HepG2 (cell line): ENCODE measurements around the gene KIF27.

Experiments
- POLR2AphosphoS5 ChIP-seq: IDR thresholded peaks from 2 replicates; pipeline ENCODE4 v1.6.1; 2012; ENCODE audit warnings: low read depth, low read length
- ZNF280D ChIP-seq: sonication (generic); formaldehyde crosslinking; IDR thresholded peaks from 2 replicates; pipeline ENCODE4 v1.5.1; 2020; ENCODE audit warnings: mild to moderate bottlenecking, missing genetic modification reagents
- ZNF296 ChIP-seq: sonication (generic); formaldehyde crosslinking; conservative IDR thresholded peaks from 2 replicates; pipeline ENCODE4 v1.5.0; 2020; ENCODE audit warnings: mild to moderate bottlenecking, missing genetic modification reagents

GRCh38 chr9:83932011-83932410 is 10.8 kb upstream of the KIF27 start:
- TF ChIP-seq ZNF280D (CRISPR knock-in tag) (no peak), ZNF296 (CRISPR knock-in tag) (no peak), POLR2AphosphoS5 (no peak)
